ENCODE results near the gene MDP1. TPM values are rescaled to one million over a fixed set of nuclear protein-coding genes. Genes with fewer than 3 reads are reported as not detected.

MDP1 gene
- total and polyA plus RNA-seq, 2 experiments from 2014 or later: 39.3 to 70.5 TPM

GRCh38 chr14:24179961-24180796 is 35.7 kb downstream of the MDP1 start:
- Histone ChIP-seq H3K4me1 (ENCODE audit: low read depth) (no peaks in the 10 kb centered on the region), H3K27ac (no peak overlapping the region), H3K27me3 (no peaks in the 10 kb centered on the region), H3K9me3 (ENCODE audit: low read depth) (no peaks in the 10 kb centered on the region), H3K4me3 (no peak overlapping the region), H3K36me3 (peaks cover 11% of the 10 kb centered on the region)
- TF ChIP-seq CTCF (IDR thresholded peaks at IDR 0.05; ENCODE audit: low read depth, low read length): no peak
- DNase-seq (ENCODE audit: low read depth in 1 of 2, low spot score in 1 of 2): peak in 1 of 2 donors; percentile 56

DNA sequence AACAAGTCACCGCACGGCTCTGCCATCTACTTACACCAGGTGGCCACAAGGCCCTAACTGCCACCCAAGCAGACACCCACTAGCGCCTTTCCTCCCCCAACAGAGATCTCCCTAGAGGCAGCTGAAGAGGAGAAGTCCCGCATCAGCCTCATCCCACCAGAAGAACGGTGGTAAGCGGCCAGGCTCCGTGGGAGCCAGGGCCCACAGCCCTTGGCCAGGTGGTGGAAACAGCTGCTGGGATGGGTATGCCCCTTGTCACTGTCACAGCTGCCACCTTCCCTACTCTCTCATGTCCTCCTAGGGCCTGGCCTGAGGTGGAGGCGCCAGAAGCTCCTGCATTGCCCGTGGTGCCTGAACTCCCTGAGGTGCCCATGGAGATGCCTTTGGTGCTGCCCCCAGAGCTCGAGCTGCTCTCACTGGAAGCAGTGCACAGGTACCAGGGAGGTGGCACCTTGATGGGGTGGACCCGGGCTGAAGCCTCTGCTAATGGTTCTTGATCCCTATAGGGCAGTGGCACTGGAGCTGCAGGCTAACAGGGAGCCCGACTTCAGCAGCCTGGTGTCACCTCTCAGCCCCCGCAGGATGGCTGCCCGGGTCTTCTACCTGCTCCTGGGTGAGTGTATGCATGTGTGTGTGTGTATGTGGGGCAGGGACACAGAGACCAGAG is 36.4 kb downstream of the MDP1 start:
- DNase-seq (ENCODE audit: low read depth in 1 of 2, low spot score in 1 of 2): no peak

DNA sequence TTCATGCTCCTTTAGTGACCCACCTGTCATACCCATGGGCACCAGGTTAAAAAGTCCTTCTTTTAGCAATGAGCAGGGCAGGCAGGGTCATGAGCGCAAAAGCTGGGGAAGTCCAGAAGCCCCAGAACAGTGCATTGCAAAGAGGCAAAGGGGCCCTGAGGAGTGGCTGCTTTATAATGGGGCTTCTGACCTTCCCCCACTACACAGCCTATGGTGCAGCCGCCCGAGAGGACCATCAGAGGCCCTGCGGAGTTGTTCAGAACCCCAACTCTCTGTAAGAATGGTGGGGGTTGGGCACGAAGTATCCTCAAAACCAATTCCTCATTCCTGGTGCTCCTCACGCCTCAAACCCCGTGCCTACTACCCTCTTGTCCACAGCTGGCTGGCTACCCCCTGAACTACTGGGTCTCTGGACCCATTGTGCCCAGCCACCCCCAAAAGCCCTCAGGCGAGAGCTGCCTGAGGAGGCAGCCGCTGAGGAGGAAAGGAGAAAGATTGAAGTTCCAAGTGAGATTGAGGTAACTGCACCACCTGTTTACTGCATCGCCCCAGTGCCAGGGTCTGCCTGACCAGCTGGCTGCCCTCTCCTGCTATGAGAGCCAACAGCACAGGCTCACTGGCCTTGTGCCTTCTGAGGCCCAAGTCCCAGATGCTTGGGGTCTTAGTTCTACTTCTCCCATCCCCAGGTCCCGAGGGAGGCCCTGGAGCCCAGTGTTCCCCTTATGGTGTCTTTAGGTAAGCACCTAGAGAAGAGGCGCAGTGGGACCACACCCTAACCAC is 37.3 kb downstream of the MDP1 start:
- H3K27ac ChIP-seq: no peak overlapping the region
- TF ChIP-seq CTCF (IDR thresholded peaks at IDR 0.05; ENCODE audit: low read depth, low read length): no peak
- H3K27me3 ChIP-seq: no peaks in the 10 kb centered on the region
- peaks cover 11% of the 10 kb centered on the region for H3K36me3 ChIP-seq
- DNase-seq (ENCODE audit: low read depth in 1 of 2, low spot score in 1 of 2): no peak
- H3K4me1 ChIP-seq (ENCODE audit: low read depth): no peaks in the 10 kb centered on the region
- no peaks in the 10 kb centered on the region for H3K9me3 ChIP-seq (ENCODE audit: low read depth)
- H3K4me3 ChIP-seq: no peak overlapping the region

More for the DNA sequence above, 36.4 kb downstream of the MDP1 start:
- Histone ChIP-seq H3K27ac (no peak overlapping the region), H3K36me3 (peaks cover 11% of the 10 kb centered on the region), H3K27me3 (no peaks in the 10 kb centered on the region), H3K4me1 (ENCODE audit: low read depth) (no peaks in the 10 kb centered on the region), H3K4me3 (no peak overlapping the region), H3K9me3 (ENCODE audit: low read depth) (no peaks in the 10 kb centered on the region)
- TF ChIP-seq CTCF (IDR thresholded peaks at IDR 0.05; ENCODE audit: low read depth, low read length): no peak

GRCh38 chr14:24177891-24178290 is 38.0 kb downstream of the MDP1 start:
- no peak overlapping the region for H3K27ac ChIP-seq

More at GRCh38 chr14:24177891-24178290, 38.0 kb downstream of the MDP1 start:
- DNase-seq (ENCODE audit: low read depth in 1 of 2, low spot score in 1 of 2): no peak
- Histone ChIP-seq H3K4me1 (ENCODE audit: low read depth) (no peaks in the 10 kb centered on the region), H3K9me3 (ENCODE audit: low read depth) (no peaks in the 10 kb centered on the region), H3K4me3 (no peak overlapping the region), H3K36me3 (peaks cover 5% of the 10 kb centered on the region), H3K27me3 (no peaks in the 10 kb centered on the region)
- no peak for TF ChIP-seq CTCF (IDR thresholded peaks at IDR 0.05; ENCODE audit: low read depth, low read length)

All from cardiac muscle cell (in vitro differentiated cells and primary cell).